Measurements from ENCODE around the gene THBS1. TPM values are rescaled to one million over a fixed set of nuclear protein-coding genes. Genes with fewer than 3 reads are reported as not detected.
A peak's percentile ranks its signal among the peaks of the same experiment; 100 is the strongest.

THBS1 gene
- total RNA-seq, 2 donors from 2014 or later: 162 to 390 TPM

GRCh38 chr15:39549912-39550311 lies 31.0 kb upstream of the THBS1 start:
- H3K36me3 ChIP-seq: no peaks in the 10 kb centered on the region
- TF ChIP-seq CTCF (IDR thresholded peaks at IDR 0.05): no peak
- intact Hi-C loops (cut with DNase I): no loop called here
- H3K27me3 ChIP-seq: no peaks in the 10 kb centered on the region
- H3K9ac ChIP-seq (ENCODE audit: low read depth in 2 of 2, low read length in 2 of 2): no peak overlapping the region
- no peak overlapping the region for H3K27ac ChIP-seq
- no peaks in the 10 kb centered on the region for H3K4me1 ChIP-seq
- DNase-seq: no peak
- H3K9me3 ChIP-seq: no peaks in the 10 kb centered on the region
- no peak overlapping the region for H3K4me3 ChIP-seq

- Histone ChIP-seq H3K9ac (ENCODE audit: low read depth in 2 of 2, low read length in 2 of 2) (no peak overlapping the region), H3K27me3 (no peaks in the 10 kb centered on the region), H3K9me3 (no peaks in the 10 kb centered on the region), H3K4me3 (no peak overlapping the region), H3K27ac (no peak overlapping the region), H3K4me1 (no peaks in the 10 kb centered on the region), H3K36me3 (no peaks in the 10 kb centered on the region)
- DNase-seq: no peak
- no peak for TF ChIP-seq CTCF (IDR thresholded peaks at IDR 0.05)
- intact Hi-C loops (cut with DNase I): no loop called here
These were observed 29.4 kb upstream of the THBS1 start for GRCh38 chr15:39551476-39551875.

- Histone ChIP-seq H3K36me3 (no peaks in the 10 kb centered on the region), H3K9ac (ENCODE audit: low read depth in 2 of 2, low read length in 2 of 2) (no peak overlapping the region), H3K27me3 (no peaks in the 10 kb centered on the region), H3K4me3 (no peak overlapping the region), H3K27ac (no peak overlapping the region), H3K9me3 (no peaks in the 10 kb centered on the region), H3K4me1 (no peaks in the 10 kb centered on the region)
- no peak for TF ChIP-seq CTCF (IDR thresholded peaks at IDR 0.05)
- DNase-seq: no peak
- intact Hi-C loops (cut with DNase I): no loop called here
These were observed 28.3 kb upstream of the THBS1 start for GRCh38 chr15:39552556-39552955.

GRCh38 chr15:39553947-39554693 lies 26.8 kb upstream of the THBS1 start:
- H3K9ac ChIP-seq (ENCODE audit: low read depth in 2 of 2, low read length in 2 of 2): no peak overlapping the region
- H3K9me3 ChIP-seq: no peaks in the 10 kb centered on the region
- no peaks in the 10 kb centered on the region for H3K4me1 ChIP-seq
- no peak for TF ChIP-seq CTCF (IDR thresholded peaks at IDR 0.05)
- H3K27ac ChIP-seq: no peak overlapping the region
- intact Hi-C loops (cut with DNase I): no loop called here
- H3K4me3 ChIP-seq: no peak overlapping the region
- H3K27me3 ChIP-seq: no peaks in the 10 kb centered on the region
- no peaks in the 10 kb centered on the region for H3K36me3 ChIP-seq
- DNase-seq: peak; percentile 66

- Histone ChIP-seq H3K36me3 (no peaks in the 10 kb centered on the region), H3K9ac (ENCODE audit: low read depth in 2 of 2, low read length in 2 of 2) (no peak overlapping the region), H3K27me3 (no peaks in the 10 kb centered on the region), H3K27ac (no peak overlapping the region), H3K4me1 (no peaks in the 10 kb centered on the region), H3K9me3 (no peaks in the 10 kb centered on the region), H3K4me3 (no peak overlapping the region)
- no peak for DNase-seq
- intact Hi-C loops (cut with DNase I): no loop called here
- no peak for TF ChIP-seq CTCF (IDR thresholded peaks at IDR 0.05)
These were observed 26.0 kb upstream of the THBS1 start for GRCh38 chr15:39554746-39555387.

All from colonic mucosa (tissue), 4 donors.